Measurements from ENCODE around the gene LMTK2.

The LMTK2 gene

DNA sequence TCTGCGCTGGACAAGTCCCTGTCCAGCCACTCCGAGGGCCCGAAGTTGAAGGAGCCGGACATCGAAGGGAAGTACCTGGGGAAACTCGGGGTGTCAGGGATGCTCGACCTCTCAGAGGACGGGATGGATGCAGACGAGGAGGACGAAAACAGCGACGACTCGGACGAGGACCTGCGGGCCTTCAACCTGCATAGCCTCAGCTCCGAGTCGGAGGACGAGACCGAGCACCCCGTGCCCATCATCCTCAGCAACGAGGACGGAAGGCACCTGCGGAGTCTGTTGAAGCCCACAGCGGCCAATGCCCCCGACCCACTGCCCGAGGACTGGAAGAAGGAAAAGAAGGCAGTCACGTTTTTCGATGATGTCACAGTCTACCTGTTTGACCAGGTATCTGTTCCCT, 87.5 kb downstream of the LMTK2 start:
- H3K4me3 ChIP-seq (ENCODE audit: low read depth, low read length): no peak overlapping the region
- in situ Hi-C loops (cut with HindIII; ENCODE audit: low sequenced_read_pairs): no loop called here
- no peak for DNase-seq (ENCODE audit: low read depth, low spot score)
- TF ChIP-seq CTCF (IDR thresholded peaks at IDR 0.05; ENCODE audit: low read depth, low read length): no peak

GRCh38 chr7:98194672-98195457, 88.2 kb downstream of the LMTK2 start:
- in situ Hi-C loops (cut with HindIII; ENCODE audit: low sequenced_read_pairs): no loop called here
- no peak for TF ChIP-seq CTCF (IDR thresholded peaks at IDR 0.05; ENCODE audit: low read depth, low read length)
- peak; percentile 18 for DNase-seq (ENCODE audit: low read depth, low spot score)
- H3K4me3 ChIP-seq (ENCODE audit: low read depth, low read length): no peak overlapping the region

DNA sequence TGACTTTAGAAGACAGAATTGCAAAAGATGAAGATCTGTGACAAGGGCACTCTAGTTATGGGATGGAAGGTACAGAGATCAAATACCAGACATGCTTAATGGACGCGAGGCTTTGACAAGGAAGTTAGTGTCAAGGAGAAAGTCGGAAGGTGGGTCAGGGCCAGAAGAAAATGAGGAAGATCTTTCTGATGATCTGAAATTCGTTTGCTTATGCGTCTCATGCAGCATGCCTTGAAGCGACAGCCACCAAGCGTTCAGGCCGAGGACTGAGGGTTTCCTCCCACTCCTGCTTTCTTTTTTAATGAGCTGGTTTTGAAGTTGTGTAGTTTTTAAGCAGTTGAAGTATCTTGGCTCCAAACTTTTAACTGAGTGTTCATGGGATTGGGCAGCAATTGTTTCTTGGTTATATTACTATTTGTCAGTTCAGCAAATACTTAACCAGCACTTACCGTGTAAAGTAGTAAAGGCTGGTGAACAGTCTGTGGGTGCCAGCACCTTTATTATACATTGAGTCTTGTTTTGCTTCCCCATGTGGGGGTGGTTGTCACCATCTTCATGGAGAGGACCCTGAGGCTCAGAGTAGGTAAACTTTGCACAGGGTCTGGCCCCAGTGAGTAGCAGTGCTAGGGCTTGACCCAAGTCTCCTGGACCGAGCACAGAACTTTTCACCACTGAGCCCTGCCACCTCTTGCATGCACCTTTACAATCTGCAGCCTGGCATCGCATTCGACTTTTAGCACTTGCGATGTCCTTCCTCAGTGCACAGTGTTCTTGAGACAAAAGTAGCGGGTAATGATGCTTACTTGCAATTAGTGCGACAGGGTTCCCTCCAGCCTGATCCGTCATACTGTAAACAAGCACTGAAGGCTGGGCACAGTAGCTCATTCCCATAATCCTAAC, 90.3 kb downstream of the LMTK2 start:
- in situ Hi-C loops (cut with HindIII; ENCODE audit: low sequenced_read_pairs): no loop called here
- TF ChIP-seq CTCF (IDR thresholded peaks at IDR 0.05; ENCODE audit: low read depth, low read length): no peak
- DNase-seq (ENCODE audit: low read depth, low spot score): no peak
- no peak overlapping the region for H3K4me3 ChIP-seq (ENCODE audit: low read depth, low read length)

DNA sequence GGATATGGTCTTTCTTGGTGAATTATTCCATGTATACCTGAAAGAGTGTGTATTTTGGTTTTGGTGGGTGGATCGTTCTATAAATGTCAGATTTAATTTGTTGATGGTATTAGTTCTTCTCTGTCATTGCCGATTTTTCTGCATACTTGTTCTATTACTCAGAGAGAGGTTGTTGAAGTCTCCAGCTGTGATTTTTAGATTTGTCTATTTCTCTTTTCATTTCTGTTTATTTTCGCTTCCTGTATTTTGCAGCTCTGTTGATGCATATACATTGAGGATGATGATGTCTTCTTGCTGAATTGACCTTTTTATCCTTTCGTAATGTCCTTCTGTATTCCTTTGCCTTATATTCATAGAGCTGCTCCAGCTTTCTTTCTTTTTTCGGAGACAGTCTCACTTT, 92.5 kb downstream of the LMTK2 start:
- no peak overlapping the region for H3K4me3 ChIP-seq (ENCODE audit: low read depth, low read length)
- no peak for TF ChIP-seq CTCF (IDR thresholded peaks at IDR 0.05; ENCODE audit: low read depth, low read length)
- peak; percentile 19 for DNase-seq (ENCODE audit: low read depth, low spot score)
- in situ Hi-C loops (cut with HindIII; ENCODE audit: low sequenced_read_pairs): no loop called here

DNA sequence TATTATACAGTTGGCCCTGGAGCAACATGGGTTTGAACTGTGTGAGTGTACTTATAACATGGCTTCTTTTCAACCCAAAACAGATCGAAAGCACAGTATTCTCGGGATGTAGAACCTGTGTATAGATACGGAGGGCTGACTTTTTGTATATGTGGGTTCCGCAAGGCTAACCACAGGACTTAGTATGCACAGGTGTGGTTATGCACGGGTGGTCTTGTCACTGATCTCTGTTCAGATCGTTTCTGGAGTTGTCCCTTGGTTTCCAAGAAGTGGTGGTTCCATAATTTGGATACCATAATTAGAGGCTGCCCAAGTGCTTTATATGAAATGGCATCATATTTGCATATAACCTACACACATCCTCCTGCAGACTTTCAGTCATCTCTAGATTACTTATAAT, 93.7 kb downstream of the LMTK2 start:
- in situ Hi-C loops (cut with HindIII; ENCODE audit: low sequenced_read_pairs): no loop called here
- no peak for TF ChIP-seq CTCF (IDR thresholded peaks at IDR 0.05; ENCODE audit: low read depth, low read length)
- H3K4me3 ChIP-seq (ENCODE audit: low read depth, low read length): no peak overlapping the region
- DNase-seq (ENCODE audit: low read depth, low spot score): no peak

- DNase-seq (ENCODE audit: low read depth, low spot score): no peak
- H3K4me3 ChIP-seq (ENCODE audit: low read depth, low read length): no peak overlapping the region
- in situ Hi-C loops (cut with HindIII; ENCODE audit: low sequenced_read_pairs): no loop called here
- no peak for TF ChIP-seq CTCF (IDR thresholded peaks at IDR 0.05; ENCODE audit: low read depth, low read length)
Measured at GRCh38 chr7:98202367-98203195, 95.9 kb downstream of the LMTK2 start.
